Keratinocyte (primary cell): ENCODE measurements around the gene VTI1A.

Experiments used
- EZH2 ChIP-seq: IDR thresholded peaks from one replicate; pipeline ENCODE4 v1.6.1; 2012; ENCODE audit warnings: inconsistent platforms, mild to moderate bottlenecking, low read length, moderate library complexity
- TF ChIP-seq, protein P1 (sequence below), 3 experiments: IDR thresholded peaks in 1 of 3; conservative IDR thresholded peaks in 1 of 3; optimal IDR thresholded peaks in 1 of 3; 2 replicates in 2 of 3; 3 replicates in 1 of 3; pipeline versions ENCODE3 to v1.5.1; 2011; ENCODE audit warnings: low read length in 3 of 3, mild to moderate bottlenecking in 3 of 3, moderate library complexity in 2 of 3, control low read depth in 1 of 3, inconsistent platforms in 1 of 3; ENCODE audit not compliant: insufficient read depth in 2 of 3; ENCODE audit errors: extremely low read depth in 1 of 3

- TF ChIP-seq EZH2, result no peak
- TF ChIP-seq, protein P1, sequence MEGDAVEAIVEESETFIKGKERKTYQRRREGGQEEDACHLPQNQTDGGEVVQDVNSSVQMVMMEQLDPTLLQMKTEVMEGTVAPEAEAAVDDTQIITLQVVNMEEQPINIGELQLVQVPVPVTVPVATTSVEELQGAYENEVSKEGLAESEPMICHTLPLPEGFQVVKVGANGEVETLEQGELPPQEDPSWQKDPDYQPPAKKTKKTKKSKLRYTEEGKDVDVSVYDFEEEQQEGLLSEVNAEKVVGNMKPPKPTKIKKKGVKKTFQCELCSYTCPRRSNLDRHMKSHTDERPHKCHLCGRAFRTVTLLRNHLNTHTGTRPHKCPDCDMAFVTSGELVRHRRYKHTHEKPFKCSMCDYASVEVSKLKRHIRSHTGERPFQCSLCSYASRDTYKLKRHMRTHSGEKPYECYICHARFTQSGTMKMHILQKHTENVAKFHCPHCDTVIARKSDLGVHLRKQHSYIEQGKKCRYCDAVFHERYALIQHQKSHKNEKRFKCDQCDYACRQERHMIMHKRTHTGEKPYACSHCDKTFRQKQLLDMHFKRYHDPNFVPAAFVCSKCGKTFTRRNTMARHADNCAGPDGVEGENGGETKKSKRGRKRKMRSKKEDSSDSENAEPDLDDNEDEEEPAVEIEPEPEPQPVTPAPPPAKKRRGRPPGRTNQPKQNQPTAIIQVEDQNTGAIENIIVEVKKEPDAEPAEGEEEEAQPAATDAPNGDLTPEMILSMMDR (optimal IDR thresholded peaks at IDR 0.05 in 1 of 3, IDR thresholded peaks at IDR 0.05 in 1 of 3, conservative IDR thresholded peaks at IDR 0.05 in 1 of 3; ENCODE audit: extremely low read depth in 1 of 3, insufficient read depth in 2 of 3, low read length in 3 of 3), result no peak
Observed at GRCh38 chr10:112524641-112525040, 77.6 kb downstream of the VTI1A start.
